HEK293T (cell line): ENCODE results near the gene TTC29.
"Not testable (repeated sequence)": the region's sequence is repeated elsewhere in the genome, so short reads cannot be mapped to it uniquely, and the experiment has no call there.

Experiments used
- BHLHE40 ChIP-seq: fragments of 450-650 bp; IDR thresholded peaks from 2 replicates; pipeline ENCODE4 v1.6.1; 2016; ENCODE audit warnings: mild to moderate bottlenecking, moderate library complexity, borderline replicate concordance
- NFRKB ChIP-seq: fragments of 450-650 bp; IDR thresholded peaks from 2 replicates; pipeline ENCODE4 v1.6.1; 2016; ENCODE audit warnings: mild to moderate bottlenecking, moderate library complexity
- ZNF384 ChIP-seq: fragments of 450-650 bp; IDR thresholded peaks from 2 replicates; pipeline ENCODE4 v1.6.1; 2016

- TF ChIP-seq ZNF384, BHLHE40, NFRKB: not testable (repeated sequence)
Measured at GRCh38 chr4:146822980-146823379, 122.7 kb downstream of the TTC29 start.
